H9 (cell line): Measurements from ENCODE around the gene MED27. TPM values are rescaled to one million over a fixed set of nuclear protein-coding genes. Genes with fewer than 3 reads are reported as not detected.

Experiments used
- DNase-seq: peaks from one replicate; pipeline ENCODE4 v3.0.0-alpha.2; 2017
- H2AFZ ChIP-seq: one replicate; pipeline ENCODE4 v1.6.1; 2013; ENCODE audit warnings: mild to moderate bottlenecking, low read length, control low read depth, moderate library complexity
- H2AK5ac ChIP-seq: 2 replicates; pipeline ENCODE4 v1.6.1; 2013; ENCODE audit warnings: low read length, control low read depth, mixed read lengths; ENCODE audit not compliant: insufficient read length
- H2BK120ac ChIP-seq: one replicate; pipeline ENCODE4 v1.6.1; 2013; ENCODE audit warnings: low read depth, mild to moderate bottlenecking, low read length, control low read depth, inconsistent platforms; ENCODE audit not compliant: poor library complexity, severe bottlenecking
- H2BK12ac ChIP-seq: 2 replicates; pipeline ENCODE4 v1.6.1; 2013; ENCODE audit warnings: low read length, control low read depth, mixed read lengths, low read depth; ENCODE audit not compliant: insufficient read length
- H2BK15ac ChIP-seq: 2 replicates; pipeline ENCODE4 v1.6.1; 2013; ENCODE audit warnings: low read depth, low read length, control low read depth
- H2BK20ac ChIP-seq: one replicate; pipeline ENCODE4 v1.6.1; 2013; ENCODE audit warnings: low read depth, mild to moderate bottlenecking, low read length, control low read depth, inconsistent platforms; ENCODE audit not compliant: poor library complexity, severe bottlenecking
- H2BK5ac ChIP-seq: 2 replicates; pipeline ENCODE4 v1.6.1; 2013; ENCODE audit warnings: low read length, control low read depth, mixed read lengths; ENCODE audit not compliant: insufficient read length
- H3K14ac ChIP-seq: 2 replicates; pipeline ENCODE4 v1.6.1; 2013; ENCODE audit warnings: low read length, control low read depth; ENCODE audit not compliant: insufficient read depth
- H3K18ac ChIP-seq: 2 replicates; pipeline ENCODE4 v1.6.1; 2013; ENCODE audit warnings: low read depth, mild to moderate bottlenecking, mixed read lengths, low read length, control low read depth; ENCODE audit not compliant: insufficient read length
- H3K23ac ChIP-seq: 2 replicates; pipeline ENCODE4 v1.6.1; 2013; ENCODE audit warnings: low read length, control low read depth, mixed read lengths, low read depth; ENCODE audit not compliant: insufficient read length
- H3K23me2 ChIP-seq: 2 replicates; pipeline ENCODE4 v1.6.1; 2013; ENCODE audit warnings: low read depth, mild to moderate bottlenecking, mixed read lengths, low read length, control low read depth; ENCODE audit not compliant: insufficient read length, poor library complexity, severe bottlenecking
- H3K27ac ChIP-seq: 2 replicates; pipeline ENCODE4 v1.5.1; 2013; ENCODE audit warnings: low read length, control low read depth, mixed read lengths, low read depth; ENCODE audit not compliant: insufficient read length
- H3K27me3 ChIP-seq: 2 replicates; pipeline ENCODE4 v1.6.1; 2013; ENCODE audit warnings: low read length, control low read depth, inconsistent platforms; ENCODE audit not compliant: insufficient read depth
- H3K4ac ChIP-seq: 2 replicates; pipeline ENCODE4 v1.6.1; 2013; ENCODE audit warnings: low read depth, mild to moderate bottlenecking, control low read depth, inconsistent platforms, low read length, moderate library complexity
- H3K4me1 ChIP-seq: 2 replicates; pipeline ENCODE4 v1.6.1; 2013; ENCODE audit warnings: low read length, control low read depth, inconsistent platforms; ENCODE audit not compliant: insufficient read depth
- H3K4me2 ChIP-seq: 2 replicates; pipeline ENCODE4 v1.6.1; 2013; ENCODE audit warnings: low read length, control low read depth, mixed read lengths; ENCODE audit not compliant: insufficient read length, insufficient read depth
- H3K56ac ChIP-seq: 2 replicates; pipeline ENCODE4 v1.6.1; 2013; ENCODE audit warnings: low read depth, mild to moderate bottlenecking, mixed read lengths, low read length, control low read depth; ENCODE audit not compliant: insufficient read length
- H3K79me1 ChIP-seq: 2 replicates; pipeline ENCODE4 v1.6.1; 2013; ENCODE audit warnings: low read depth, mild to moderate bottlenecking, moderate library complexity, low read length, control low read depth, inconsistent platforms; ENCODE audit not compliant: insufficient read depth, poor library complexity, severe bottlenecking
- H3K79me2 ChIP-seq: 2 replicates; pipeline ENCODE4 v1.6.1; 2013; ENCODE audit warnings: low read length, control low read depth, inconsistent platforms; ENCODE audit not compliant: insufficient read depth
- H3K9ac ChIP-seq: 2 replicates; pipeline ENCODE4 v1.6.1; 2013; ENCODE audit warnings: low read length, control low read depth, mixed read lengths; ENCODE audit not compliant: insufficient read length; ENCODE audit errors: extremely low read depth
- H3K9me3 ChIP-seq: one replicate; pipeline ENCODE4 v1.6.1; 2013; ENCODE audit warnings: low read depth, low read length, inconsistent platforms; ENCODE audit not compliant: control insufficient read depth
- H3T11ph ChIP-seq: one replicate; pipeline ENCODE4 v1.6.1; 2013; ENCODE audit warnings: mild to moderate bottlenecking, low read length, control low read depth, inconsistent platforms
- H4K20me1 ChIP-seq: one replicate; pipeline ENCODE4 v1.6.1; 2013; ENCODE audit not compliant: control insufficient read depth, insufficient read length, insufficient read depth
- H4K5ac ChIP-seq: 2 replicates; pipeline ENCODE4 v1.6.1; 2013; ENCODE audit warnings: low read depth, mild to moderate bottlenecking, mixed read lengths, low read length, control low read depth; ENCODE audit not compliant: insufficient read length
- H4K8ac ChIP-seq: replicated peaks from 2 replicates; pipeline ENCODE4 v1.6.1; 2013; ENCODE audit warnings: low read length, control low read depth, mixed read lengths, low read depth; ENCODE audit not compliant: insufficient read length
- H4K91ac ChIP-seq: 2 replicates; pipeline ENCODE4 v1.6.1; 2013; ENCODE audit warnings: low read depth, mild to moderate bottlenecking, moderate library complexity, mixed read lengths, low read length, control low read depth; ENCODE audit not compliant: insufficient read length
- H3K27ac Mint-ChIP-seq, 3 experiments: 2 replicates in 2 of 3; 3 replicates in 1 of 3; pipeline ENCODE4 v1.8.0; 2020 to 2021; ENCODE audit warnings: mixed read lengths in 3 of 3, mild to moderate bottlenecking in 1 of 3, moderate library complexity in 1 of 3
- H3K27me3 Mint-ChIP-seq: 2 replicates; pipeline ENCODE4 v1.8.0; 2021; ENCODE audit warnings: low read depth, mild to moderate bottlenecking, moderate library complexity, mixed read lengths
- H3K36me3 Mint-ChIP-seq, 3 experiments: 2 replicates in 2 of 3; 3 replicates in 1 of 3; pipeline ENCODE4 v1.8.0; 2020 to 2021; ENCODE audit warnings: low read depth in 3 of 3, mixed read lengths in 3 of 3; ENCODE audit not compliant: insufficient read depth in 1 of 3
- H3K4me1 Mint-ChIP-seq, 2 experiments: 2 replicates each; pipeline ENCODE4 v1.8.0; 2020; ENCODE audit warnings: mixed read lengths in 2 of 2
- H3K4me3 Mint-ChIP-seq, 2 experiments: 2 replicates in 1 of 2; 3 replicates in 1 of 2; pipeline ENCODE4 v1.8.0; 2020 to 2021; ENCODE audit warnings: mild to moderate bottlenecking in 2 of 2, mixed read lengths in 2 of 2, moderate library complexity in 1 of 2
- H3K9me3 Mint-ChIP-seq, 2 experiments: 2 replicates in 1 of 2; 3 replicates in 1 of 2; pipeline ENCODE4 v1.8.0; 2020; ENCODE audit warnings: mild to moderate bottlenecking in 2 of 2, mixed read lengths in 2 of 2, moderate library complexity in 1 of 2
- CTCF ChIP-seq: fragments of 200-600 bp; sonication (generic); conservative IDR thresholded peaks from 3 replicates; pipeline ENCODE4 v1.8.0; 2021; ENCODE audit warnings: antibody characterized with exemption, mild to moderate bottlenecking
- WGBS: extraction: QIAGEN DNeasy Blood & Tissue Kit; methylation state at CpG from one replicate; pipeline ENCODE4 v1.1.7; 2013; ENCODE audit warnings: missing lambda C conversion rate, low lambda C conversion rate, mixed read lengths; ENCODE audit not compliant: insufficient read length; ENCODE audit errors: extremely low coverage; 5-methylcytosine and 5-hydroxymethylcytosine counted together
- total RNA-seq: library from RNA; stranded (reverse); gene quantifications from 2 replicates; pipeline ENCODE4 v1.2.1, GENCODE V29; 2021

Gene MED27
- total RNA-seq, 1 experiment from 2014 or later: 33.5 TPM

DNA sequence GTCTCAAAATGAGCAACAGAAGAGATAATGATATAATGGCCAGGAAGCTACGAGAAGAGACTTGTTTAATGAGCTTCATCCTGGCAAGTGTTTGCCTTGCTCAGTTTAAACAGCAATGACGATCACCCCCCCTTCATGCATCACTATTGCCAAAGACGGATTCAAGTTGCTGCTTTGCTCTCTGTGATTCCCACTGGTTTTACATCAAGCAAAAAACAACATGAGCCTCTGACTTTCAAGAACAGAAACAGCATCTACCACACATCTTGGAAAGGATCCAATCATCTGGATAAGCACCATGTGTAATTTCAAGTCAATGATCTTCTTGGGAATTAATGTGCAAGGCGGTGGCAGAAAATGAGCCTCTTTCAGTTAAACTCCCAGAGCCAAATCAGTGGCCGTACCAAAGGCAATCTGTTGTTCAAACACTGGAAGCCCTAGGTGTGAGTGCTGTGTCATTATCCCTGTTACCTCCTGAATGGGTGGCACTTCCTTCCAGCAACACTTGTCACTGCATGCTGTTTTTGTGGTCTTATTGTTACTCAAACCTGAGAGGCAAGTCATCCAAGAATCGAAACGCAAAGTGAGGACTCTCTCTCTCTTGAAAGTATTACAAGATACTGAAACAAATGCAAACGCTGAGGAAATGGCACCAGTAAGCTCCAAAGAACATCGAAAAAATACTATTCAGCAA, 72.8 kb downstream of the MED27 start:
- no peak overlapping the region for H3K23ac ChIP-seq
- H4K91ac ChIP-seq: no peak overlapping the region
- TF ChIP-seq CTCF: no peak
- H3K4ac ChIP-seq: no peak overlapping the region
- peak overlapping the region in 1 of 3 experiments; percentile 68; a peak in 2 of 7 replicates for H3K27ac Mint-ChIP-seq
- H4K5ac ChIP-seq: no peak overlapping the region
- no peaks in the 10 kb centered on the region for H3K9me3 ChIP-seq
- peaks cover 16% of the 10 kb centered on the region; the same call in 1 of the 2 replicates for H3K4me1 ChIP-seq
- H2BK20ac ChIP-seq: no peak overlapping the region
- H3K79me2 ChIP-seq: no peaks in the 10 kb centered on the region
- no peak overlapping the region for H2BK12ac ChIP-seq
- H4K8ac ChIP-seq: no peak overlapping the region
- no peaks in the 10 kb centered on the region for H3K27me3 Mint-ChIP-seq
- H3K56ac ChIP-seq: no peak overlapping the region
- no peak overlapping the region for H3T11ph ChIP-seq
- H3K4me1 Mint-ChIP-seq: peaks cover 49 to 56% of the 10 kb centered on the region in 2 experiments
- no peaks in the 10 kb centered on the region for H3K23me2 ChIP-seq
- WGBS: no CpG with 5 or more reads among the region's 9 CpGs
- H2AK5ac ChIP-seq: no peak overlapping the region
- no peak overlapping the region for H2BK120ac ChIP-seq
- DNase-seq: no peak
- no peak overlapping the region for H2AFZ ChIP-seq
- H3K4me3 Mint-ChIP-seq: no peak overlapping the region
- no peaks in the 10 kb centered on the region for H3K27me3 ChIP-seq
- no peak overlapping the region for H2BK15ac ChIP-seq
- peaks cover 0 to 3% (median 0%) of the 10 kb centered on the region in 3 experiments; a peak in 2 of 7 replicates for H3K36me3 Mint-ChIP-seq
- H4K20me1 ChIP-seq: no peaks in the 10 kb centered on the region
- H3K4me2 ChIP-seq: no peak overlapping the region
- no peaks in the 10 kb centered on the region for H3K79me1 ChIP-seq
- no peak overlapping the region for H3K18ac ChIP-seq
- no peak overlapping the region for H3K9ac ChIP-seq
- no peak overlapping the region for H3K14ac ChIP-seq
- H3K27ac ChIP-seq: peak overlapping the region; percentile 28
- no peak overlapping the region for H2BK5ac ChIP-seq
- H3K9me3 Mint-ChIP-seq: no peaks in the 10 kb centered on the region
